Karpas-422 (cell line): ENCODE results near the gene ACOX3. TPM values are rescaled to one million over a fixed set of nuclear protein-coding genes. Genes with fewer than 3 reads are reported as not detected.

Experiments
- DNase-seq: peaks from one replicate; pipeline ENCODE4 v3.0.0-alpha.2; 2015
- H2AFZ ChIP-seq: fragments of 200-600 bp; sonication (generic); 2 replicates; pipeline ENCODE4 v1.6.1; 2014; ENCODE audit warnings: antibody characterized with exemption, low read length, mixed read lengths
- H3K27ac ChIP-seq: fragments of 200-600 bp; sonication (generic); 2 replicates; pipeline ENCODE4 v1.5.1; 2014; ENCODE audit warnings: mild to moderate bottlenecking, low read length, moderate library complexity
- H3K27me3 ChIP-seq: fragments of 200-600 bp; sonication (generic); 2 replicates; pipeline ENCODE4 v1.6.1; 2014; ENCODE audit warnings: low read length, mixed read lengths
- H3K36me3 ChIP-seq: fragments of 200-600 bp; sonication (generic); 2 replicates; pipeline ENCODE4 v1.6.1; 2014; ENCODE audit warnings: low read length, mixed read lengths; ENCODE audit not compliant: insufficient read depth
- H3K4me1 ChIP-seq: fragments of 200-600 bp; sonication (generic); 2 replicates; pipeline ENCODE4 v1.6.1; 2014; ENCODE audit warnings: mild to moderate bottlenecking, low read length, mixed read lengths
- H3K4me2 ChIP-seq: fragments of 200-600 bp; sonication (generic); 2 replicates; pipeline ENCODE4 v1.6.1; 2014; ENCODE audit warnings: low read length, low read depth, mild to moderate bottlenecking; ENCODE audit not compliant: poor library complexity, severe bottlenecking
- H3K4me3 ChIP-seq: fragments of 200-600 bp; sonication (generic); 2 replicates; pipeline ENCODE4 v1.5.1; 2014; ENCODE audit warnings: mild to moderate bottlenecking, antibody characterized with exemption, low read length, mixed read lengths
- H3K79me2 ChIP-seq: fragments of 200-600 bp; sonication (generic); 2 replicates; pipeline ENCODE4 v1.6.1; 2014; ENCODE audit warnings: mild to moderate bottlenecking, low read length, mixed read lengths
- H3K9ac ChIP-seq: fragments of 200-600 bp; sonication (generic); 2 replicates; pipeline ENCODE4 v1.6.0; 2014; ENCODE audit warnings: low read length
- H3K9me2 ChIP-seq: fragments of 200-600 bp; sonication (generic), shearing (Covaris generic); replicated peaks from 2 replicates; pipeline ENCODE4 v1.6.0; 2014; ENCODE audit warnings: mild to moderate bottlenecking, low read length, moderate library complexity; ENCODE audit not compliant: insufficient read depth
- H3K9me3 ChIP-seq: fragments of 300-700, 200-600 bp; sonication (generic); 2 replicates; pipeline ENCODE4 v1.6.1; 2014; ENCODE audit warnings: low read length, mixed read lengths
- H4K20me1 ChIP-seq: fragments of 200-600 bp; sonication (generic); 2 replicates; pipeline ENCODE4 v1.6.1; 2014; ENCODE audit warnings: mild to moderate bottlenecking, antibody characterized with exemption, low read length, low read depth; ENCODE audit not compliant: insufficient read depth
- small RNA-seq: library from RNA; depleted of rRNA; stranded (forward); fragments of <200 nt; gene quantifications from one replicate; pipeline ENCODE3, GENCODE V24; 2014
- total RNA-seq: library from RNA; depleted of rRNA; stranded (reverse); fragments of >200 nt; shearing (Covaris generic); gene quantifications from 2 replicates; pipeline ENCODE4 v1.2.3, GENCODE V29; 2014; ENCODE audit warnings: low replicate concordance; rRNA removed

Gene ACOX3
- total RNA-seq, 1 experiment from 2014 or later: 17.6 TPM

- Histone ChIP-seq H3K36me3 (no peaks in the 10 kb centered on the region), H3K27ac (no peak overlapping the region), H3K4me3 (no peak overlapping the region), H3K27me3 (no peaks in the 10 kb centered on the region), H3K9ac (no peak overlapping the region), H2AFZ (no peak overlapping the region), H3K79me2 (no peaks in the 10 kb centered on the region), H3K9me3 (no peaks in the 10 kb centered on the region), H3K4me2 (no peak overlapping the region), H4K20me1 (no peaks in the 10 kb centered on the region), H3K4me1 (no peaks in the 10 kb centered on the region), H3K9me2 (no peaks in the 10 kb centered on the region)
- DNase-seq: no peak
Measured at GRCh38 chr4:8316911-8317351, 123.6 kb downstream of the ACOX3 start.

Small RNA genes within 50 kb of the gene (small RNA-seq; reads per million reads assigned to genes)
- not detected for gene RNA5SP152

Other genes with a start within 250 kb of the ACOX3 start
- gene SH3TC1, start 241.4 kb downstream of the ACOX3 start, total RNA-seq: 1.7 and 6.9 TPM in 2 replicates
- gene HTRA3, start 171.0 kb downstream of the ACOX3 start, total RNA-seq: not detected in 2 replicates
- 14.1 and 16.2 TPM in 2 replicates for gene TRMT44, start 54 bp upstream of the ACOX3 start, total RNA-seq
- not detected in 2 replicates for gene GPR78, start 139.7 kb upstream of the ACOX3 start, total RNA-seq
- gene CPZ, start 152.0 kb upstream of the ACOX3 start, total RNA-seq: not detected in 2 replicates